Measurements from ENCODE around the gene PLCL1.

DNA sequence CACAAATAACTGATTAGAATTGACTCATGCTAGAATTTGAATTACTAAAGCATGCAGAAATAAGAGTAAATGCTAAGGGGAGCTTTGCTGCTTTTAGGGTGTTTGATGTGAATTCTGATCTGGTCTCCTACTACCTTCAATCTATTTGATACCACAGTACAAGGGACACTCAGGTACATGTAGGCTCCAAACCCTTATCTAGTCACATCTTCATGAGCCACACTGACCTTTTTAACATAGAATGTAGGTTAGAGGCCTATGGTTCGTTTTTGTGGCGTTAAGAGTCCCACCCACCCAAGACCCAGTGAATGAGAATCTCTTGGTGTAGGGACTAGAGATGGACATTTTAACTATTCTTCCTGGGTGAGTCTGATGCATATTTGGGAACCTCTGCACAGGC lies 65.7 kb downstream of the PLCL1 start:
- no peak for TF ChIP-seq ELF1 (IDR thresholded peaks at IDR 0.05)
- TF ChIP-seq, protein P1, sequence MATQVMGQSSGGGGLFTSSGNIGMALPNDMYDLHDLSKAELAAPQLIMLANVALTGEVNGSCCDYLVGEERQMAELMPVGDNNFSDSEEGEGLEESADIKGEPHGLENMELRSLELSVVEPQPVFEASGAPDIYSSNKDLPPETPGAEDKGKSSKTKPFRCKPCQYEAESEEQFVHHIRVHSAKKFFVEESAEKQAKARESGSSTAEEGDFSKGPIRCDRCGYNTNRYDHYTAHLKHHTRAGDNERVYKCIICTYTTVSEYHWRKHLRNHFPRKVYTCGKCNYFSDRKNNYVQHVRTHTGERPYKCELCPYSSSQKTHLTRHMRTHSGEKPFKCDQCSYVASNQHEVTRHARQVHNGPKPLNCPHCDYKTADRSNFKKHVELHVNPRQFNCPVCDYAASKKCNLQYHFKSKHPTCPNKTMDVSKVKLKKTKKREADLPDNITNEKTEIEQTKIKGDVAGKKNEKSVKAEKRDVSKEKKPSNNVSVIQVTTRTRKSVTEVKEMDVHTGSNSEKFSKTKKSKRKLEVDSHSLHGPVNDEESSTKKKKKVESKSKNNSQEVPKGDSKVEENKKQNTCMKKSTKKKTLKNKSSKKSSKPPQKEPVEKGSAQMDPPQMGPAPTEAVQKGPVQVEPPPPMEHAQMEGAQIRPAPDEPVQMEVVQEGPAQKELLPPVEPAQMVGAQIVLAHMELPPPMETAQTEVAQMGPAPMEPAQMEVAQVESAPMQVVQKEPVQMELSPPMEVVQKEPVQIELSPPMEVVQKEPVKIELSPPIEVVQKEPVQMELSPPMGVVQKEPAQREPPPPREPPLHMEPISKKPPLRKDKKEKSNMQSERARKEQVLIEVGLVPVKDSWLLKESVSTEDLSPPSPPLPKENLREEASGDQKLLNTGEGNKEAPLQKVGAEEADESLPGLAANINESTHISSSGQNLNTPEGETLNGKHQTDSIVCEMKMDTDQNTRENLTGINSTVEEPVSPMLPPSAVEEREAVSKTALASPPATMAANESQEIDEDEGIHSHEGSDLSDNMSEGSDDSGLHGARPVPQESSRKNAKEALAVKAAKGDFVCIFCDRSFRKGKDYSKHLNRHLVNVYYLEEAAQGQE (IDR thresholded peaks at IDR 0.05; ENCODE audit: low read depth, low read length) = no peak
- TF ChIP-seq, protein P2, sequence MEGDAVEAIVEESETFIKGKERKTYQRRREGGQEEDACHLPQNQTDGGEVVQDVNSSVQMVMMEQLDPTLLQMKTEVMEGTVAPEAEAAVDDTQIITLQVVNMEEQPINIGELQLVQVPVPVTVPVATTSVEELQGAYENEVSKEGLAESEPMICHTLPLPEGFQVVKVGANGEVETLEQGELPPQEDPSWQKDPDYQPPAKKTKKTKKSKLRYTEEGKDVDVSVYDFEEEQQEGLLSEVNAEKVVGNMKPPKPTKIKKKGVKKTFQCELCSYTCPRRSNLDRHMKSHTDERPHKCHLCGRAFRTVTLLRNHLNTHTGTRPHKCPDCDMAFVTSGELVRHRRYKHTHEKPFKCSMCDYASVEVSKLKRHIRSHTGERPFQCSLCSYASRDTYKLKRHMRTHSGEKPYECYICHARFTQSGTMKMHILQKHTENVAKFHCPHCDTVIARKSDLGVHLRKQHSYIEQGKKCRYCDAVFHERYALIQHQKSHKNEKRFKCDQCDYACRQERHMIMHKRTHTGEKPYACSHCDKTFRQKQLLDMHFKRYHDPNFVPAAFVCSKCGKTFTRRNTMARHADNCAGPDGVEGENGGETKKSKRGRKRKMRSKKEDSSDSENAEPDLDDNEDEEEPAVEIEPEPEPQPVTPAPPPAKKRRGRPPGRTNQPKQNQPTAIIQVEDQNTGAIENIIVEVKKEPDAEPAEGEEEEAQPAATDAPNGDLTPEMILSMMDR (IDR thresholded peaks at IDR 0.05) = no peak
- no peak for TF ChIP-seq SIN3A (IDR thresholded peaks at IDR 0.05; ENCODE audit: borderline replicate concordance, low read depth, low read length)
- TF ChIP-seq CHD2 (IDR thresholded peaks at IDR 0.05; ENCODE audit: low read length, partially characterized antibody) = no peak
- TF ChIP-seq POLR2AphosphoS5 (IDR thresholded peaks at IDR 0.05; ENCODE audit: low read depth, low read length) = no peak
- TF ChIP-seq, protein P3, sequence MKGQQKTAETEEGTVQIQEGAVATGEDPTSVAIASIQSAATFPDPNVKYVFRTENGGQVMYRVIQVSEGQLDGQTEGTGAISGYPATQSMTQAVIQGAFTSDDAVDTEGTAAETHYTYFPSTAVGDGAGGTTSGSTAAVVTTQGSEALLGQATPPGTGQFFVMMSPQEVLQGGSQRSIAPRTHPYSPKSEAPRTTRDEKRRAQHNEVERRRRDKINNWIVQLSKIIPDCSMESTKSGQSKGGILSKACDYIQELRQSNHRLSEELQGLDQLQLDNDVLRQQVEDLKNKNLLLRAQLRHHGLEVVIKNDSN (IDR thresholded peaks at IDR 0.05; ENCODE audit: borderline replicate concordance, low read depth) = no peak
- TF ChIP-seq EP300 (IDR thresholded peaks at IDR 0.05; ENCODE audit: borderline replicate concordance in 1 of 2, low read depth in 1 of 2, low read length in 1 of 2) = no peak
- no peak for TF ChIP-seq MXI1 (IDR thresholded peaks at IDR 0.05; ENCODE audit: low read depth, low read length)
- TF ChIP-seq RFX5 (IDR thresholded peaks at IDR 0.05; ENCODE audit: low read length) = no peak
- no peak for TF ChIP-seq GABPA (IDR thresholded peaks at IDR 0.05; ENCODE audit: low read depth)

Data from SK-N-SH (cell line).